Lower leg skin (tissue), 3 donors: ENCODE results near the gene SGO1.

Source experiments
- POLR2A ChIP-seq, 2 donors: fragments of 450-650 bp; IDR thresholded peaks; one replicate each; pipeline ENCODE4 v1.6.1; 2016 to 2017; ENCODE audit warnings: antibody characterized with exemption in 2 of 2, mild to moderate bottlenecking in 1 of 2, moderate library complexity in 1 of 2
- TF ChIP-seq, protein P1 (sequence below), 3 donors: fragments of 450-650 bp; IDR thresholded peaks; one replicate each; pipeline ENCODE4 v1.5.1; 2016; ENCODE audit warnings: antibody characterized with exemption in 3 of 3, mild to moderate bottlenecking in 3 of 3, moderate library complexity in 2 of 3

GRCh38 chr3:20141851-20142250, 44.2 kb downstream of the SGO1 start:
- TF ChIP-seq POLR2A (IDR thresholded peaks at IDR 0.05): no peak
- TF ChIP-seq, protein P1, sequence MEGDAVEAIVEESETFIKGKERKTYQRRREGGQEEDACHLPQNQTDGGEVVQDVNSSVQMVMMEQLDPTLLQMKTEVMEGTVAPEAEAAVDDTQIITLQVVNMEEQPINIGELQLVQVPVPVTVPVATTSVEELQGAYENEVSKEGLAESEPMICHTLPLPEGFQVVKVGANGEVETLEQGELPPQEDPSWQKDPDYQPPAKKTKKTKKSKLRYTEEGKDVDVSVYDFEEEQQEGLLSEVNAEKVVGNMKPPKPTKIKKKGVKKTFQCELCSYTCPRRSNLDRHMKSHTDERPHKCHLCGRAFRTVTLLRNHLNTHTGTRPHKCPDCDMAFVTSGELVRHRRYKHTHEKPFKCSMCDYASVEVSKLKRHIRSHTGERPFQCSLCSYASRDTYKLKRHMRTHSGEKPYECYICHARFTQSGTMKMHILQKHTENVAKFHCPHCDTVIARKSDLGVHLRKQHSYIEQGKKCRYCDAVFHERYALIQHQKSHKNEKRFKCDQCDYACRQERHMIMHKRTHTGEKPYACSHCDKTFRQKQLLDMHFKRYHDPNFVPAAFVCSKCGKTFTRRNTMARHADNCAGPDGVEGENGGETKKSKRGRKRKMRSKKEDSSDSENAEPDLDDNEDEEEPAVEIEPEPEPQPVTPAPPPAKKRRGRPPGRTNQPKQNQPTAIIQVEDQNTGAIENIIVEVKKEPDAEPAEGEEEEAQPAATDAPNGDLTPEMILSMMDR (IDR thresholded peaks at IDR 0.05): no peak
